Measurements from ENCODE around the gene WSCD2.
A peak's percentile ranks its signal among the peaks of the same experiment; 100 is the strongest.

GRCh38 chr12:108193917-108194316 is 64.8 kb downstream of the WSCD2 start:
- TF ChIP-seq EZH2 (IDR thresholded peaks at IDR 0.05; ENCODE audit: borderline replicate concordance, insufficient read depth, low read length, poor library complexity, severe bottlenecking): no peak
- TF ChIP-seq EP300 (conservative IDR thresholded peaks at IDR 0.05; ENCODE audit: poor library complexity, severe bottlenecking): no peak
- TF ChIP-seq CTCF (IDR thresholded peaks at IDR 0.05; ENCODE audit: poor library complexity, severe bottlenecking): peak; percentile 76
- no peak for TF ChIP-seq MXI1 (conservative IDR thresholded peaks at IDR 0.05; ENCODE audit: poor library complexity, severe bottlenecking)
- TF ChIP-seq POLR2AphosphoS5 (IDR thresholded peaks at IDR 0.05): no peak
- TF ChIP-seq TAF1 (IDR thresholded peaks at IDR 0.05; ENCODE audit: low read depth): no peak
- peak; percentile 75 for TF ChIP-seq SMC3 (conservative IDR thresholded peaks at IDR 0.05; ENCODE audit: poor library complexity)
- no peak for TF ChIP-seq REST (IDR thresholded peaks at IDR 0.05; ENCODE audit: borderline replicate concordance)
- peak; percentile 70 for TF ChIP-seq RAD21 (conservative IDR thresholded peaks at IDR 0.05)

All from neural cell (in vitro differentiated cells).